Nephron (organoid): ENCODE data around the gene GNAZ.

ENCODE experiments used
- H3K27ac Mint-ChIP-seq, 3 experiments: 2 replicates each; pipeline ENCODE4 v1.8.0; 2020; ENCODE audit warnings: mixed read lengths in 3 of 3, mild to moderate bottlenecking in 2 of 3, moderate library complexity in 1 of 3
- H3K27me3 Mint-ChIP-seq: 2 replicates; pipeline ENCODE4 v1.8.0; 2021; ENCODE audit warnings: low read depth, mild to moderate bottlenecking, moderate library complexity, mixed read lengths
- H3K36me3 Mint-ChIP-seq: 2 replicates; pipeline ENCODE4 v1.8.0; 2020; ENCODE audit warnings: low read depth, mixed read lengths
- H3K4me1 Mint-ChIP-seq: 2 replicates; pipeline ENCODE4 v1.8.0; 2020; ENCODE audit warnings: mixed read lengths
- H3K4me3 Mint-ChIP-seq, 3 experiments: 2 replicates each; pipeline ENCODE4 v1.8.0; 2020; ENCODE audit warnings: mild to moderate bottlenecking in 3 of 3, mixed read lengths in 3 of 3, moderate library complexity in 2 of 3
- H3K9me3 Mint-ChIP-seq: 2 replicates; pipeline ENCODE4 v1.8.0; 2020; ENCODE audit warnings: mixed read lengths
- TF ChIP-seq, protein P1 (sequence below), 3 experiments: fragments of 200-600 bp; sonication (generic); IDR thresholded peaks; one replicate each; pipeline ENCODE4 v1.5.0; 2021; ENCODE audit warnings: antibody characterized with exemption in 3 of 3; ENCODE audit not compliant: unreplicated experiment in 3 of 3

Gene GNAZ

DNA sequence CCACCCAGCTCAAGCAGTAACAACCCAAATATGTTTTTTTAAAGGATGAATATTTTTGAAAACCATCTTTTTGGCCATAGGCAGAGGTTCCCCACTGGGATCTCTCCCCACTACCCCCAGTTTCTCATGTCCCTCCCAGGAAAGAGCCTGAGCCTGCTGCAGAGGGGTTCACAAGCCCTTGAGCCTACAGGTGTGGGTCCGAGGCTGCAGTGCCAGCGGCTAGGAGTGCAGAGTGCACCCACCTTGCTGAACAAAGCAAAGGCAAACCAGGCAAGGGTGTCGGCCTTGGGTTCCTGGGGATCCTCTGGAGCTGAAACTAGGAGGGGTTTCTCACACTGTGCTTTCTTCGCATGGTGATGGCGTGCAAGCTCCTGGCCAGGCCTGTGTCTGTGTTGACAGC lies 35.0 kb downstream of the GNAZ start:
- Mint-ChIP-seq H3K9me3 (no peaks in the 10 kb centered on the region), H3K4me1 (peaks cover 35% of the 10 kb centered on the region), H3K36me3 (no peaks in the 10 kb centered on the region), H3K27ac (no peak overlapping the region), H3K4me3 (no peak overlapping the region), H3K27me3 (peaks cover 9% of the 10 kb centered on the region)
- TF ChIP-seq, protein P1, sequence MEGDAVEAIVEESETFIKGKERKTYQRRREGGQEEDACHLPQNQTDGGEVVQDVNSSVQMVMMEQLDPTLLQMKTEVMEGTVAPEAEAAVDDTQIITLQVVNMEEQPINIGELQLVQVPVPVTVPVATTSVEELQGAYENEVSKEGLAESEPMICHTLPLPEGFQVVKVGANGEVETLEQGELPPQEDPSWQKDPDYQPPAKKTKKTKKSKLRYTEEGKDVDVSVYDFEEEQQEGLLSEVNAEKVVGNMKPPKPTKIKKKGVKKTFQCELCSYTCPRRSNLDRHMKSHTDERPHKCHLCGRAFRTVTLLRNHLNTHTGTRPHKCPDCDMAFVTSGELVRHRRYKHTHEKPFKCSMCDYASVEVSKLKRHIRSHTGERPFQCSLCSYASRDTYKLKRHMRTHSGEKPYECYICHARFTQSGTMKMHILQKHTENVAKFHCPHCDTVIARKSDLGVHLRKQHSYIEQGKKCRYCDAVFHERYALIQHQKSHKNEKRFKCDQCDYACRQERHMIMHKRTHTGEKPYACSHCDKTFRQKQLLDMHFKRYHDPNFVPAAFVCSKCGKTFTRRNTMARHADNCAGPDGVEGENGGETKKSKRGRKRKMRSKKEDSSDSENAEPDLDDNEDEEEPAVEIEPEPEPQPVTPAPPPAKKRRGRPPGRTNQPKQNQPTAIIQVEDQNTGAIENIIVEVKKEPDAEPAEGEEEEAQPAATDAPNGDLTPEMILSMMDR (IDR thresholded peaks at IDR 0.05; ENCODE audit: unreplicated experiment in 3 of 3), result no peak

GRCh38 chr22:23105919-23106318 lies 35.6 kb downstream of the GNAZ start:
- Mint-ChIP-seq H3K4me3 (no peak overlapping the region), H3K36me3 (no peaks in the 10 kb centered on the region), H3K27ac (no peak overlapping the region), H3K4me1 (peaks cover 38% of the 10 kb centered on the region), H3K27me3 (peaks cover 9% of the 10 kb centered on the region), H3K9me3 (no peaks in the 10 kb centered on the region)
- TF ChIP-seq, protein P1 (IDR thresholded peaks at IDR 0.05; ENCODE audit: unreplicated experiment in 3 of 3), result no peak

DNA sequence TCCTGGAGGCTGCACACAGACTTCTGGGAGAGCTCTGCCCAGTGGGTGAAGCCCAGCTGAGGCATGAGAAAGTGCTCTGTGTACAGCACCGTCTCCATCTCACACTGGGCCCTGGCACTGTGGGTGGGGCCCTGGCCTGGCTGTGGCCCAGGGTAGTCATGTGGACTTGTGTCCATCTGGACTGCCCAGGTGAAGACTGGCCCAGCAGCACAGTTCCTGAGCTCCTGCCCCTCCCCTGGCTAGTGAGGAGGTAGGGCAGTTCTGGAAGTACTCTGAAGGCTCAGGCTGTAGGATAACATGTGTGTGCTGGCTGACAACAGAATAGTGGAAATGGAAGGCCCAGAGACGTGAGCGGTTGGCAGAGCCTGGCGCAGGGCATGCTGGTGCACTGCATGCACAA lies 36.0 kb downstream of the GNAZ start:
- H3K4me1 Mint-ChIP-seq, result peaks cover 42% of the 10 kb centered on the region
- H3K27ac Mint-ChIP-seq, result no peak overlapping the region
- peaks cover 9% of the 10 kb centered on the region for H3K27me3 Mint-ChIP-seq
- H3K36me3 Mint-ChIP-seq, result no peaks in the 10 kb centered on the region
- H3K4me3 Mint-ChIP-seq, result no peak overlapping the region
- no peaks in the 10 kb centered on the region for H3K9me3 Mint-ChIP-seq
- TF ChIP-seq, protein P1 (IDR thresholded peaks at IDR 0.05; ENCODE audit: unreplicated experiment in 3 of 3), result no peak

DNA sequence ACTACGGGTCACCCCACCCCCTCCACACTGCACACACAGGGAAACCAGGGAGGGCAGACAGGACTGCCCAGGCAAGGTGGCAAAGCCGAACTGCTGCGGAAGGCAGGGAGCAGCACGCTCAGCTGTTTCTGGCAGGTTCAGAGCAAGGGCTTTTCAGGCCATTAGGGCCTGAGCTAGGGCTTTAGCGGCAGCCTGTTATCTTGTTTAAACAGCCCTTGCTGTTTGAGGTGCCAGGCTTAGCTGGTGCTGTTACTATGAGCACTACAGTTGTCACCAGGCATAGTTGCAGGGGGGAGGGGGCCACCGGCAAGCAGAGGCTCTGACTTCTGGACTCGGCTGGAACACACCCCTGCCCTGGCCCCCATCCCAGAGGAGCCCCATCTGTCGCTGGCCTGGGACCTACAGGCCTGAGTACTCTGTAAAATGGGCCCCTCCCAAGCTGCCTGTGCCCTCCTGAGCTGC lies 36.6 kb downstream of the GNAZ start:
- peaks cover 9% of the 10 kb centered on the region for H3K27me3 Mint-ChIP-seq
- H3K4me1 Mint-ChIP-seq, result peaks cover 42% of the 10 kb centered on the region
- H3K9me3 Mint-ChIP-seq, result no peaks in the 10 kb centered on the region

GRCh38 chr22:23107487-23108248 lies 37.3 kb downstream of the GNAZ start:
- Mint-ChIP-seq H3K27me3 (peaks cover 9% of the 10 kb centered on the region), H3K4me1 (peaks cover 45% of the 10 kb centered on the region), H3K27ac (no peak overlapping the region), H3K36me3 (no peaks in the 10 kb centered on the region), H3K4me3 (no peak overlapping the region), H3K9me3 (no peaks in the 10 kb centered on the region)
- TF ChIP-seq, protein P1 (IDR thresholded peaks at IDR 0.05; ENCODE audit: unreplicated experiment in 3 of 3), result no peak

More for the DNA sequence above, 36.6 kb downstream of the GNAZ start:
- Mint-ChIP-seq H3K27ac (no peak overlapping the region), H3K4me3 (no peak overlapping the region), H3K36me3 (no peaks in the 10 kb centered on the region)
- TF ChIP-seq, protein P1 (IDR thresholded peaks at IDR 0.05; ENCODE audit: unreplicated experiment in 3 of 3), result no peak
